K562 (cell line): ENCODE data around the gene RDH13. TPM values are rescaled to one million over a fixed set of nuclear protein-coding genes. Genes with fewer than 3 reads are reported as not detected.

Source experiments
- CBX8 ChIP-seq: fragments of 200-600 bp; sonication (generic); IDR thresholded peaks from 2 replicates; pipeline ENCODE4 v1.6.1; 2012; ENCODE audit warnings: borderline replicate concordance, mixed run types, low read depth, mild to moderate bottlenecking, moderate library complexity, mixed read lengths, low read length, control low read depth, inconsistent platforms; ENCODE audit not compliant: poor library complexity, severe bottlenecking; ENCODE audit errors: extremely low read depth
- DMBX1 ChIP-seq: fragments of 250-450 bp; sonication (Bioruptor Pico); IDR thresholded peaks from 2 replicates; pipeline ENCODE4 v1.8.0; 2022; ENCODE audit warnings: inconsistent platforms, mild to moderate bottlenecking, moderate library complexity, borderline replicate concordance
- ESRRB ChIP-seq: fragments of 250-450 bp; sonication (Bioruptor Pico); IDR thresholded peaks from 2 replicates; pipeline ENCODE4 v1.5.0; 2020; ENCODE audit warnings: mild to moderate bottlenecking, moderate library complexity, borderline replicate concordance
- JUND ChIP-seq, 2 experiments: IDR thresholded peaks; 2 replicates in 1 of 2; 3 replicates in 1 of 2; pipeline ENCODE4 v1.6.1; 2011; ENCODE audit warnings: borderline replicate concordance in 2 of 2, low read depth in 2 of 2, low read length in 2 of 2, improper control_type of control experiment in 1 of 2, missing biosample characterization in 1 of 2, missing genetic modification characterization in 1 of 2, missing genetic modification reagents in 1 of 2
- KDM2B ChIP-seq: fragments of 250-450 bp; sonication (Bioruptor Pico); IDR thresholded peaks from 2 replicates; pipeline ENCODE4 v1.8.0; 2021; ENCODE audit warnings: mild to moderate bottlenecking, moderate library complexity
- MAFF ChIP-seq: IDR thresholded peaks from 2 replicates; pipeline ENCODE4 v1.6.1; 2012; ENCODE audit warnings: low read length, improper control_type of control experiment
- PHF20 ChIP-seq: fragments of 450-650 bp; IDR thresholded peaks from 2 replicates; pipeline ENCODE4 v1.6.1; 2018; ENCODE audit not compliant: partially characterized antibody
- SLC30A9 ChIP-seq: fragments of 250-450 bp; sonication (Bioruptor Pico); IDR thresholded peaks from 2 replicates; pipeline ENCODE4 v1.8.0; 2022; ENCODE audit warnings: mild to moderate bottlenecking, moderate library complexity
- SMARCE1 ChIP-seq: fragments of 450-650 bp; IDR thresholded peaks from 2 replicates; pipeline ENCODE4 v1.7.1; 2016; ENCODE audit warnings: mild to moderate bottlenecking
- SP2 ChIP-seq: IDR thresholded peaks from 2 replicates; pipeline ENCODE4 v1.6.1; 2011; ENCODE audit warnings: mild to moderate bottlenecking, low read depth, low read length, moderate library complexity; ENCODE audit not compliant: poor library complexity, severe bottlenecking; ENCODE audit errors: extremely low read depth
- TRIM28 ChIP-seq: fragments of 450-650 bp; IDR thresholded peaks from 2 replicates; pipeline ENCODE4 v1.6.1; 2017
- YY1 ChIP-seq, 3 experiments: IDR thresholded peaks; 2 replicates each; pipeline ENCODE4 v1.6.1; 2011; ENCODE audit warnings: low read length in 2 of 3, mild to moderate bottlenecking in 2 of 3, moderate library complexity in 2 of 3, borderline replicate concordance in 1 of 3, control low read depth in 1 of 3, low read depth in 1 of 3; ENCODE audit not compliant: insufficient read depth in 3 of 3, insufficient replicate concordance in 2 of 3, control insufficient read depth in 1 of 3, insufficient read length in 1 of 3; ENCODE audit errors: extremely low read depth in 1 of 3
- ZBTB17 ChIP-seq: fragments of 450-650 bp; formaldehyde crosslinking; IDR thresholded peaks from 2 replicates; pipeline ENCODE4 v1.4.0; 2020; ENCODE audit warnings: mild to moderate bottlenecking
- ZNF3 ChIP-seq: fragments of 250-450 bp; sonication (Bioruptor Pico); IDR thresholded peaks from 2 replicates; pipeline ENCODE4 v1.5.0; 2021; ENCODE audit warnings: mild to moderate bottlenecking, moderate library complexity
- ZSCAN32 ChIP-seq: fragments of 450-650 bp; formaldehyde crosslinking; IDR thresholded peaks from 2 replicates; pipeline ENCODE4 v1.4.0; 2020; ENCODE audit warnings: mild to moderate bottlenecking, moderate library complexity
- polyA plus RNA-seq, 8 experiments: library from polyadenylated mRNA; depleted of rRNA in 4 of 8; stranded (reverse) in 5 of 8; unstranded in 3 of 8; fragments of >200 nt; fragmentation: Nextera tagmentation in 2 of 8; fragmentation: Illumina TruSeq in 1 of 8; extraction: Ambion mirVana in 2 of 8; extraction: Trizol in 1 of 8; gene quantifications; 2 replicates each; pipeline versions ENCODE4 v1.2.1 to v1.2.3, GENCODE V29; 2011 to 2014; ENCODE audit warnings: inconsistent platforms in 1 of 8, missing spikeins in 1 of 8
- total RNA-seq, 7 experiments: library from RNA; depleted of rRNA in 6 of 7; stranded (reverse); fragments of >200 nt in 6 of 7; fragmentation: Illumina TruSeq in 2 of 7; extraction: Trizol in 2 of 7; gene quantifications; 2 replicates each; pipeline versions ENCODE4 v1.2.1 to v1.2.3, GENCODE V29; 2011 to 2021; ENCODE audit warnings: low replicate concordance in 1 of 7
- TF ChIP-seq, protein P1 (sequence below): fragments of 250-450 bp; sonication (Bioruptor Pico); IDR thresholded peaks from 2 replicates; pipeline ENCODE4 v1.5.0; 2021
- TF ChIP-seq, protein P2 (sequence below): fragments of 250-450 bp; sonication (Bioruptor Pico); IDR thresholded peaks from 2 replicates; pipeline ENCODE4 v1.5.0; 2020; ENCODE audit warnings: mild to moderate bottlenecking
- TF ChIP-seq, protein P3 (sequence below): fragments of 450-650 bp; IDR thresholded peaks from 2 replicates; pipeline ENCODE4 v1.6.1; 2016; ENCODE audit warnings: antibody characterized with exemption
- TF ChIP-seq, protein P4 (sequence below): sonication (generic); formaldehyde crosslinking; IDR thresholded peaks from 2 replicates; pipeline ENCODE4 v1.8.1; 2022; ENCODE audit warnings: missing genetic modification reagents
- TF ChIP-seq, protein P5 (sequence below): fragments of 250-450 bp; sonication (Bioruptor Pico); IDR thresholded peaks from 2 replicates; pipeline ENCODE4 v1.9.0; 2021; ENCODE audit warnings: mild to moderate bottlenecking

The RDH13 gene
- total and polyA plus RNA-seq, 9 of the 15 experiments (the other 6 are each of a cell fraction or from before 2014, with no cell fraction given), result 7.5 to 70.3 (median 39.5) TPM

DNA sequence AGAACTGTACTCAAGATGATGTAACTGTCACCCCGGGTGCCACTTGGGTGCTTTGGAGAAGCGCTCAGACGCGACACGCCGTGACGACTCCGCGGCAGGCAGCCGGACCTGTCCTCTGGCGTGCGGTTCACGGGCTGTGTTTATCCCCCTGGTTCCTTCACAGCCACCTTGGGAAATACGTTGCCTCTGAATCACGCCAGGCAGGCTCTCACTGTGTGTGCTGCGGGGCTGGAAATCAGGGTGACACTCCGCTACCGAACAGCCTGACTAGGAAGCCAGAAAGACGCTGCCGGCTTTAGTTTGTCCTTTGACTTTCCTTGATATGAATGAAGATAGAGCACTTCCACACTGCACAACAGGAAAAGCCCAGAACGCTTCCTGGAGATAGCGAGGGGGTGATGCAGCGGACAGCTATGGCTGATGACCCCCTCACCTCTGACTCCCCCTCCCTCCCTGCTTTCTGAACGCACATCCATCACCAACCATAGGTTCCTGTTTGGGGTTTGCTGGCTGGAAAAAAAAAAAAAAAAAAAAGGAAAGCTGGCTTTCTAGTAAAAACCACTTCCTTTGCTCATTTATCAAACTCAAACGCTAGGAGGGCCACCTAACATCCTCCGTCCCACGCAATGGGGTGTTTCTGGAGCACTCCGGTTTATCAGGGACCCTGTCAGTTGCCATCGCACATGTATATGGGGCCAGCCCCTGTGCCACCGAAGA lies 21.2 kb downstream of the RDH13 start (continued):
- TF ChIP-seq, protein P1, sequence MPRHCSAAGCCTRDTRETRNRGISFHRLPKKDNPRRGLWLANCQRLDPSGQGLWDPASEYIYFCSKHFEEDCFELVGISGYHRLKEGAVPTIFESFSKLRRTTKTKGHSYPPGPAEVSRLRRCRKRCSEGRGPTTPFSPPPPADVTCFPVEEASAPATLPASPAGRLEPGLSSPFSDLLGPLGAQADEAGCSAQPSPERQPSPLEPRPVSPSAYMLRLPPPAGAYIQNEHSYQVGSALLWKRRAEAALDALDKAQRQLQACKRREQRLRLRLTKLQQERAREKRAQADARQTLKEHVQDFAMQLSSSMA, result no peak
- TF ChIP-seq DMBX1 (CRISPR knock-in tag) (0 out of 2 replicates have a peak, but pooled peaks have one; percentile 40), TRIM28 (no peak), YY1 (IDR thresholded peaks at IDR 0.05; ENCODE audit: borderline replicate concordance in 1 of 3, control insufficient read depth in 1 of 3, extremely low read depth in 1 of 3, insufficient read depth in 3 of 3, insufficient read length in 1 of 3, insufficient replicate concordance in 2 of 3, low read depth in 1 of 3, low read length in 2 of 3) (peak in 1 of 3 experiments; percentile 78), ZSCAN32 (CRISPR knock-in tag) (no peak), ZBTB17 (CRISPR knock-in tag) (0 out of 2 replicates have a peak, but pooled peaks have one; percentile 52), SMARCE1 (peak; percentile 27; the same call in 1 of the 2 replicates), KDM2B (CRISPR knock-in tag) (no peak), ESRRB (no peak), CBX8 (no peak), SLC30A9 (CRISPR knock-in tag) (no peak), JUND (IDR thresholded peaks at IDR 0.05; ENCODE audit: borderline replicate concordance, low read depth, low read length) (peak; percentile 53), JUND (tag; IDR thresholded peaks at IDR 0.05; ENCODE audit: borderline replicate concordance, low read depth, low read length) (no peak; the same call in 2 of the 3 replicates), ZNF3 (CRISPR knock-in tag) (no peak), MAFF (no peak), SP2 (no peak), PHF20 (no peak)
- TF ChIP-seq, protein P2, sequence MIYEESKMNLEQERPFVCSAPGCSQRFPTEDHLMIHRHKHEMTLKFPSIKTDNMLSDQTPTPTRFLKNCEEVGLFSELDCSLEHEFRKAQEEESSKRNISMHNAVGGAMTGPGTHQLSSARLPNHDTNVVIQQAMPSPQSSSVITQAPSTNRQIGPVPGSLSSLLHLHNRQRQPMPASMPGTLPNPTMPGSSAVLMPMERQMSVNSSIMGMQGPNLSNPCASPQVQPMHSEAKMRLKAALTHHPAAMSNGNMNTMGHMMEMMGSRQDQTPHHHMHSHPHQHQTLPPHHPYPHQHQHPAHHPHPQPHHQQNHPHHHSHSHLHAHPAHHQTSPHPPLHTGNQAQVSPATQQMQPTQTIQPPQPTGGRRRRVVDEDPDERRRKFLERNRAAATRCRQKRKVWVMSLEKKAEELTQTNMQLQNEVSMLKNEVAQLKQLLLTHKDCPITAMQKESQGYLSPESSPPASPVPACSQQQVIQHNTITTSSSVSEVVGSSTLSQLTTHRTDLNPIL (CRISPR knock-in tag), result no peak
- TF ChIP-seq, protein P3, sequence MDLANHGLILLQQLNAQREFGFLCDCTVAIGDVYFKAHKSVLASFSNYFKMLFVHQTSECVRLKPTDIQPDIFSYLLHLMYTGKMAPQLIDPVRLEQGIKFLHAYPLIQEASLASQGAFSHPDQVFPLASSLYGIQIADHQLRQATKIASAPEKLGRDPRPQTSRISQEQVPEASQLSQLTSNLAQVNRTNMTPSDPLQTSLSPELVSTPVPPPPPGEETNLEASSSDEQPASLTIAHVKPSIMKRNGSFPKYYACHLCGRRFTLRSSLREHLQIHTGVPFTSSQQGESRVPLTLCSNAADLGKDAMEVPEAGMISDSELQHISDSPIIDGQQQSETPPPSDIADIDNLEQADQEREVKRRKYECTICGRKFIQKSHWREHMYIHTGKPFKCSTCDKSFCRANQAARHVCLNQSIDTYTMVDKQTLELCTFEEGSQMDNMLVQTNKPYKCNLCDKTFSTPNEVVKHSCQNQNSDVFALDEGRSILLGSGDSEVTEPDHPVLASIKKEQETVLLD, result peak; percentile 55; the same call in 1 of the 2 replicates
- TF ChIP-seq, protein P4, sequence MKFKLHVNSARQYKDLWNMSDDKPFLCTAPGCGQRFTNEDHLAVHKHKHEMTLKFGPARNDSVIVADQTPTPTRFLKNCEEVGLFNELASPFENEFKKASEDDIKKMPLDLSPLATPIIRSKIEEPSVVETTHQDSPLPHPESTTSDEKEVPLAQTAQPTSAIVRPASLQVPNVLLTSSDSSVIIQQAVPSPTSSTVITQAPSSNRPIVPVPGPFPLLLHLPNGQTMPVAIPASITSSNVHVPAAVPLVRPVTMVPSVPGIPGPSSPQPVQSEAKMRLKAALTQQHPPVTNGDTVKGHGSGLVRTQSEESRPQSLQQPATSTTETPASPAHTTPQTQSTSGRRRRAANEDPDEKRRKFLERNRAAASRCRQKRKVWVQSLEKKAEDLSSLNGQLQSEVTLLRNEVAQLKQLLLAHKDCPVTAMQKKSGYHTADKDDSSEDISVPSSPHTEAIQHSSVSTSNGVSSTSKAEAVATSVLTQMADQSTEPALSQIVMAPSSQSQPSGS (CRISPR knock-in tag), result no peak
- TF ChIP-seq, protein P5, sequence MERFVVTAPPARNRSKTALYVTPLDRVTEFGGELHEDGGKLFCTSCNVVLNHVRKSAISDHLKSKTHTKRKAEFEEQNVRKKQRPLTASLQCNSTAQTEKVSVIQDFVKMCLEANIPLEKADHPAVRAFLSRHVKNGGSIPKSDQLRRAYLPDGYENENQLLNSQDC (CRISPR knock-in tag), result no peak
